Spleen (tissue), 7 donors: ENCODE measurements around the gene NSG1.

Experiments
- CTCF ChIP-seq, 11 experiments: fragments of 200-600 bp in 7 of 11; fragments of 450-650 bp in 4 of 11; sonication (generic) in 4 of 11; IDR thresholded peaks in 8 of 11; conservative IDR thresholded peaks in 3 of 11; 1 replicate in 7 of 11; 2 replicates in 4 of 11; pipeline versions ENCODE4 v1.4.0 to v1.8.0; 2016 to 2021; ENCODE audit warnings: antibody characterized with exemption in 11 of 11, inconsistent platforms in 4 of 11, mild to moderate bottlenecking in 1 of 11
- POLR2A ChIP-seq, 3 donors: fragments of 450-650 bp; IDR thresholded peaks; one replicate each; pipeline ENCODE4 v1.5.1; 2017; ENCODE audit warnings: antibody characterized with exemption in 3 of 3, mild to moderate bottlenecking in 1 of 3
- POLR2AphosphoS5 ChIP-seq, 3 donors: sonication (generic); formaldehyde crosslinking; IDR thresholded peaks; one replicate each; pipeline ENCODE4 v1.5.1; 2017; ENCODE audit warnings: antibody characterized with exemption in 3 of 3
- donor health status: DM: no; HTN: no; CAD: no; lungs with moderate emphysema.
- donor health status: DM: no; HTN: no; CAD: no.
- donor health status: DM: no; HTN: no; CAD: no.

GRCh38 chr4:4361883-4362282 lies 25.0 kb upstream of the NSG1 start:
- no peak for TF ChIP-seq CTCF (IDR thresholded peaks at IDR 0.05 in 8 of 11, conservative IDR thresholded peaks at IDR 0.05 in 3 of 11)
- no peak for TF ChIP-seq POLR2A (IDR thresholded peaks at IDR 0.05)
- no peak for TF ChIP-seq POLR2AphosphoS5 (IDR thresholded peaks at IDR 0.05)
